Measurements from ENCODE around the gene ATXN3L. TPM values are rescaled to one million over a fixed set of nuclear protein-coding genes. Genes with fewer than 3 reads are reported as not detected.
"Not testable (repeated sequence)": the region's sequence is repeated elsewhere in the genome, so short reads cannot be mapped to it uniquely, and the experiment has no call there.

The ATXN3L gene
- total RNA-seq, 1 donor from 2014 or later = not detected

- intact Hi-C loops (cut with micrococcal nuclease) = no loop called here
- no peak for DNase-seq
- Histone ChIP-seq H3K4me3 (no peak overlapping the region), H3K4me1 (no peaks in the 10 kb centered on the region), H3K9me3 (replicated peaks) (no peaks in the 10 kb centered on the region), H3K27me3 (ENCODE audit: low read depth) (no peaks in the 10 kb centered on the region), H3K27ac (replicated peaks) (no peak overlapping the region), H3K36me3 (no peaks in the 10 kb centered on the region)
- TF ChIP-seq CTCF (IDR thresholded peaks at IDR 0.05; ENCODE audit: borderline replicate concordance) = no peak
Measured at GRCh38 chrX:13309631-13310030, 10.2 kb downstream of the ATXN3L start.

- intact Hi-C loops (cut with micrococcal nuclease) = no loop called here
- TF ChIP-seq CTCF (IDR thresholded peaks at IDR 0.05; ENCODE audit: borderline replicate concordance) = no peak
- H3K9me3 ChIP-seq (replicated peaks) = no peaks in the 10 kb centered on the region
- DNase-seq = no peak
- H3K27ac ChIP-seq (replicated peaks) = no peak overlapping the region
- H3K4me3 ChIP-seq = no peak overlapping the region
- H3K36me3 ChIP-seq = no peaks in the 10 kb centered on the region
- H3K4me1 ChIP-seq = no peaks in the 10 kb centered on the region
- H3K27me3 ChIP-seq (ENCODE audit: low read depth) = no peaks in the 10 kb centered on the region
Measured at GRCh38 chrX:13307041-13307440, 12.8 kb downstream of the ATXN3L start.

- no peak for TF ChIP-seq CTCF (IDR thresholded peaks at IDR 0.05; ENCODE audit: borderline replicate concordance)
Measured at GRCh38 chrX:13305108-13305507, 14.7 kb downstream of the ATXN3L start.

GRCh38 chrX:13304052-13304451, 15.8 kb downstream of the ATXN3L start:
- TF ChIP-seq CTCF (IDR thresholded peaks at IDR 0.05; ENCODE audit: borderline replicate concordance) = no peak
- Histone ChIP-seq H3K9me3 (replicated peaks) (no peaks in the 10 kb centered on the region), H3K27me3 (ENCODE audit: low read depth) (no peaks in the 10 kb centered on the region), H3K4me3 (no peak overlapping the region), H3K27ac (replicated peaks) (no peak overlapping the region), H3K36me3 (no peaks in the 10 kb centered on the region), H3K4me1 (no peaks in the 10 kb centered on the region)
- DNase-seq = no peak
- intact Hi-C loops (cut with micrococcal nuclease) = no loop called here

More at GRCh38 chrX:13305108-13305507, 14.7 kb downstream of the ATXN3L start:
- Histone ChIP-seq H3K9me3 (replicated peaks) (no peaks in the 10 kb centered on the region), H3K4me3 (no peak overlapping the region), H3K27ac (replicated peaks) (no peak overlapping the region), H3K27me3 (ENCODE audit: low read depth) (no peaks in the 10 kb centered on the region), H3K4me1 (no peaks in the 10 kb centered on the region), H3K36me3 (no peaks in the 10 kb centered on the region)
- intact Hi-C loops (cut with micrococcal nuclease) = no loop called here
- no peak for DNase-seq

GRCh38 chrX:13303248-13303647, 16.6 kb downstream of the ATXN3L start:
- H3K4me1 ChIP-seq; H3K36me3 ChIP-seq; H3K9me3 ChIP-seq (replicated peaks); H3K4me3 ChIP-seq; intact Hi-C loops (cut with micrococcal nuclease); H3K27me3 ChIP-seq (ENCODE audit: low read depth); DNase-seq; H3K27ac ChIP-seq (replicated peaks): not testable (repeated sequence)

- Histone ChIP-seq H3K36me3 (no peaks in the 10 kb centered on the region), H3K4me3 (no peak overlapping the region), H3K4me1 (no peaks in the 10 kb centered on the region), H3K27me3 (ENCODE audit: low read depth) (no peaks in the 10 kb centered on the region), H3K9me3 (replicated peaks) (no peaks in the 10 kb centered on the region), H3K27ac (replicated peaks) (no peak overlapping the region)
- no peak for DNase-seq
- intact Hi-C loops (cut with micrococcal nuclease) = no loop called here
- no peak for TF ChIP-seq CTCF (IDR thresholded peaks at IDR 0.05; ENCODE audit: borderline replicate concordance)
Measured at GRCh38 chrX:13298836-13299235, 21.0 kb downstream of the ATXN3L start.

Measured in left ventricle myocardium inferior (tissue), 1 donor.